Epithelial cell of esophagus (primary cell): ENCODE results near the gene ABLIM2.
"Not testable (repeated sequence)": the region's sequence is repeated elsewhere in the genome, so short reads cannot be mapped to it uniquely, and the experiment has no call there.

Experiments
- DNase-seq: peaks from one replicate; pipeline ENCODE4 v3.0.0; 2010; ENCODE audit warnings: low read depth
- H3K4me3 ChIP-seq: 2 replicates; pipeline ENCODE4 v1.5.1; 2011; ENCODE audit warnings: mild to moderate bottlenecking, low read length, control low read depth
- CTCF ChIP-seq: IDR thresholded peaks from 2 replicates; pipeline ENCODE4 v1.5.1; 2011; ENCODE audit warnings: low read depth, mild to moderate bottlenecking, low read length, control low read depth, inconsistent platforms; ENCODE audit not compliant: insufficient read depth; ENCODE audit errors: missing control alignments

The ABLIM2 gene

GRCh38 chr4:7928711-7929110 lies 229.9 kb downstream of the ABLIM2 start:
- no peak overlapping the region for H3K4me3 ChIP-seq
- no peak for DNase-seq
- TF ChIP-seq CTCF, result no peak

GRCh38 chr4:7926822-7927221 lies 231.8 kb downstream of the ABLIM2 start:
- no peak for DNase-seq
- no peak for TF ChIP-seq CTCF
- no peak overlapping the region for H3K4me3 ChIP-seq

GRCh38 chr4:7924570-7924969 lies 234.0 kb downstream of the ABLIM2 start:
- H3K4me3 ChIP-seq, result no peak overlapping the region
- DNase-seq, result no peak
- TF ChIP-seq CTCF, result no peak

GRCh38 chr4:7924163-7924562 lies 234.4 kb downstream of the ABLIM2 start:
- no peak for TF ChIP-seq CTCF
- no peak for DNase-seq
- no peak overlapping the region for H3K4me3 ChIP-seq

- no peak for TF ChIP-seq CTCF
- DNase-seq, result no peak
- H3K4me3 ChIP-seq, result no peak overlapping the region
Observed at GRCh38 chr4:7922466-7922865, 236.1 kb downstream of the ABLIM2 start.

GRCh38 chr4:7918981-7919380 lies 239.6 kb downstream of the ABLIM2 start:
- TF ChIP-seq CTCF, result no peak
- H3K4me3 ChIP-seq, result no peak overlapping the region
- DNase-seq, result no peak

GRCh38 chr4:7918187-7918586 lies 240.4 kb downstream of the ABLIM2 start:
- H3K4me3 ChIP-seq, DNase-seq: not testable (repeated sequence)

GRCh38 chr4:7917669-7918068 lies 240.9 kb downstream of the ABLIM2 start:
- no peak overlapping the region for H3K4me3 ChIP-seq
- peak; percentile 29 for TF ChIP-seq CTCF
- DNase-seq, result peak; percentile 50
